ENCODE data around the gene ASIC3.

ASIC3 gene

DNA sequence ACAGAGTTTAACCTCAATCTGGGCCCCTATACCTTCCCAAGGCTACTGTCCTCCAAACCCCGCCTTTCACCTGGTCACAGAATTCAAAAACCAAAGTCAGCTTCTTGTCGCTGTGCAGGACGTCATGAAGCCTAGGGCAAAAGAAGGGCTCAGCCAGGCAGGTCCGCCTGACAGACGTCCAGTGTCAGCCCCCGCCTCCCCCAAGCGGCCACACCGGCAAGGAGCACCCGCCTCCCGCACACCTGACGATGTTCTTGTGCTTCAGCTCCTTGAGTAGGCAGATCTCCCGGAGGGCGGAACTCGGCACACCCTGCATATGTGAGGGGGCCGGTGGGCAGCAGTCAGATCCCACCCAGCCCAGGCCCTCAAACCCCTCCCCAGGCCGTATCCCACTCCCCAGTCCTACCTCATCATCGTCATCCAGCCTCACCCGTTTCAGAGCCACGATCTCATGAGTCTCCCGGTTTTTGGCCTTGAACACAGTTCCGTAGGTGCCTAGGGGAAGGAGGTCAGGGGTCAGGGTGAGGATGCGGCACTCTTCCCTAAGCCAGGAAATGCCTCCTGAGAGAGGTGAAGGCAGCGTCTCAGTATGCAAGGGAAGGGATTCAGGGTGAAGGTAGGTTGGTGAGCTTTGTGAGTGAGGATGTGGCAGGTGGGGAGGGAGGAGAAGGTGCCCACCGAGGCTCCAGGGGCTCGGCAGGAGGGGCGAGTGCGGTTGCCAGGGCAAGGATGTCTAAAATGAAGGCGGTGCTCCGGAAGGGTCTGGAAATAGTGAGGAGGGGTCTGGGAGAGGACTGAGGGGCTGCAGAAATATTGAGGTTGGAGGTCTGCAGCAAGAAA lies 8.6 kb downstream of the ASIC3 start:
- DNase-seq, result no peak
- ATAC-seq, result no peak

DNA sequence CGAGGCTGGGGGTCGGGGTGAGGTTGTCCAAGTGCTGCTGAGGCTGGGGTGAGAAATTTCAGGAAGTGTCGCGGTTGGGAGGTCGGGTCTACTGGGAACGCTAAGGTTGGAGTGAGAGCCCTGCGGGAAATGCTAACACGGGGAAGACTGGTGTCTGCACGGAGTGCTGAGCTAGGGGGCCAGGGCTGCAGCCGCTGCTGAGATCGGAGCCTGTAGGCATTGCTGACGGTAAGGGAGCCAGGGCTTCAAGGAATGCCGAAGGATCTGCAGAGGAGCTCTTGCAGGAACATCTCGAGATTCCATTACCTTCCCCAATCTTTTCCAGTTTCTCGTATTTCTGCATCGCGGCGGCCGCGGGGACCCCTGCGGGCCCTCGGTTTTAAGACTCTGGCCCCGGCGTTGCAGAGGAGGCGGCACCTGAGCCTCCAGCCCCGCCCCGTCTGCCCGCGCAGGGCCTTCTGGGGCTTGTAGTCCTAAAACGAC lies 9.2 kb downstream of the ASIC3 start, which contains the start of gene CDK5:
Gene CDK5, minus strand, starts transcription at position 392 of the 483 bp plus-strand sequence. Its CDS starts 49 bp downstream, at position 343.
- ATAC-seq (no peak), DNase-seq (no peak)

DNA sequence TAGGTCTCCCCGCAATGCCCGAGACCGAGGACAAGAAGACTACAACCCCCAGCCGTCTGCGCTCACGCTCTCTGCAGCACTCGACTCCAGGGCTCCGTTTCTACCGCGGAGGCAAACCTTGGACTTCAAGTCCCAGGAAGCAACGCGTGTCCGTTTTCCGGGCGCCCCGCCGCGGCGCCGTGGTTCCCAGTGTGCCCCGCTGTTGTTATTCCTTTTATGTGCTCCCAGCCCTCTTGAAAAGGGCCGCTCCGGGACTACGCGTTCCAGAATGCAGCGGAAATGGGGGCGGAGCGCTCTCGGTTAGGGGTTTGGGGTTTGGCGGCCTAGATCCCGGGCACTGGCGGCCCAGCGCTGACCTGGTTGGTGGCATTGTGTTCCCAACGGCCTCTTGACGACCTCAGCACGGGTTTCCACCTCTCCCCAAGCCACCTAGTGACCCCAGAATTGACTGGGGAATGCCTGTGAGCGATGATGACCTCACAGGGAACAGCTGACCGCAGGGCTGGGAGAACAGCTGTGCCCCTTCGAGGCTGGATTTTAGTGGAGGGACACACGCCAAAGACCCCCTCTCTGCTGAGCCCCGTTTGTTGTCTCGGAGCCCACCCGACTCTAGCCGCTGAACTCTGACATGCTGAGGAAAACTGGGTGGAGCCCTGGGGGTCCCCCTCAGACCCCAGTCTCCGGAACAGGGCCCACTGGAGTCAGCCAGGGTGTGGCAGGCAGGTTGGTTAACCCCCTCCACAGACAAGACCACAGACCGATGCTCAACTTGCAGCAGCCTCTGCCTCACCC lies 9.9 kb downstream of the ASIC3 start:
- ATAC-seq (peak; percentile 95), DNase-seq (peak; percentile 95)

DNA sequence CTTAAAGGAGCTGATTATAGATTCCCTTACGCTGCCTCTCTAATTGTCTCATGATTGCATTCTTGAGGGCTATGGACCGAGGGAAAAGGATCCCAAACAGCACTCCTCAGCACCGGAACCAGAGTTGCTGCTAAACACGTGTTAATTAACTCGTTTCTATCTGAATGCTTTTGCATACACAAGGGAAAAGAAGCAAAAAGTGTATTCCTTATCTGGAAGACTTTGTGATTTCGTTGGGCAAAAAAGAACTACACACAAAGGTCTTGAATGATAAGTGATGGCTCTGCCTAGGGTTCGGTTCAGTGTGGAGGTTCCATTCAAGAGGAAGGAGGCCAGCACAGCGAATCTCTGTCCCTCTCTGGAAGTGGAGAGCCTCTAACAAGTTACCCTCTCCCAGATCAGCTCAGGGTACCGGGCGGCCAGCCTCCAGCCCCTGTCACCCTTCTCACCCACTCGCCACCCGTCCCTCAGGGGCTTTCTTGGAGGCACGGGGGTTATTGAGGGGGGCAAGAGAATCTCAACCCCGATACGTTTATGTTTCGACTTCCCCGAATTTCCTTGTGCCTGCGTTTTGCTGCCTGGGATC lies 10.5 kb downstream of the ASIC3 start:
- DNase-seq, result peak; percentile 40
- no peak for ATAC-seq

DNA sequence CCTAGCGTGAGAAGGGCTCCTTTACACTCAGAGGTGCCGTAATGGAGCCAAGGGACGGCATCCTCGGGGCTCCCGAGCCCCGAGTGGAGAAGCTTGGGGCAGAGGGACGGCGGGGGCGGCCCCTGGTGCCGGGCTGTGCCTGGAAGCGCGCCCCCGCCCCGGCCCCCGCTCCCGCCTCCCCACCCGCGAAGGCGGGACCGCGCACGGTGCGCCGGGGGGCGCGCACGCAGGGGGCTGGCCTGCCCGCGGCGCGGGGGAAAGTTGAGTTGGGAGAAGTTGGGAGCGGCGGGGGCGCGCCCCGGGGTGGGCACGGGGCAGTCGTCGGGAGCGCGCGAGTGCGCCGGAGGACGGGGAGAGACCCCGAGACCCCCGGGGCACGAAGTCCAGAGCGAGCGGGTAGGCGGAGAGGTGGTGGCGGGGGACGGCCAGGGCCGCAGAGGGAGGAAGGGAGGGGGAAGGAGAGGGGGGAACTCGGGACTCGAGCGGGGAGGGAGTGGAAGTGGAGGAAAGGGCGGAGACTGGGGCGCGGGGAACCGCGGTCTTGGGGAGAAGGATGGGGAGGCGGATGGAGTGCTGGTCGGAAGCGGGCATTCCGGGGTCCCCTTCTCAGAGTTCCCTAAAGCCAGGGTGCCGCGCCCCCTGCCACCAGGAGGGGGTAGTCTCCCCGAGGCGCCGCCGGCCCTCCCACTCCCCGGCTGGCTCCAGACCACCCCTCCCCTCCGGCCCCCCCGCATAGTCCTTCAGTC lies 11.2 kb downstream of the ASIC3 start, which contains the start of gene SLC4A2:
Gene SLC4A2, plus strand, starts transcription at position 223 of the 746 bp plus-strand sequence. CDS start 2,399 bp downstream, outside the sequence.
- peak; percentile 14 for ATAC-seq

DNA sequence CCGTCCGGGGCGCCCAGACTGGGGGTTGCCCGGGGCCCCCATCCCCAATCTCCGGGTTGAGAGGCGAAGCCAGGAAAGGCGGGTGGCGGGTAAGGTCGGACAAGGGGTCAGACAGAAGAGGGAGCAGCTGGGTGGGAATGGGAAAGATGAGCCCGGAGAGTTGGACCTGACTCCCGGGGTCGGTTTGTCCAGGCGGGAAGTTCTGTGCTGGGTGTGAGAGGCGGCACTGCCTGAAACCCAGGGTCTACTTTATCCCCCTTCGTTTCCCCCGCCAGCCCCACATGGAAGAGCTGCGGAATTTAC lies 11.7 kb downstream of the ASIC3 start:
- DNase-seq (no peak), ATAC-seq (no peak)

More for the DNA sequence above, 11.2 kb downstream of the ASIC3 start, which contains the start of gene SLC4A2:
- DNase-seq, result peak; percentile 86

DNA sequence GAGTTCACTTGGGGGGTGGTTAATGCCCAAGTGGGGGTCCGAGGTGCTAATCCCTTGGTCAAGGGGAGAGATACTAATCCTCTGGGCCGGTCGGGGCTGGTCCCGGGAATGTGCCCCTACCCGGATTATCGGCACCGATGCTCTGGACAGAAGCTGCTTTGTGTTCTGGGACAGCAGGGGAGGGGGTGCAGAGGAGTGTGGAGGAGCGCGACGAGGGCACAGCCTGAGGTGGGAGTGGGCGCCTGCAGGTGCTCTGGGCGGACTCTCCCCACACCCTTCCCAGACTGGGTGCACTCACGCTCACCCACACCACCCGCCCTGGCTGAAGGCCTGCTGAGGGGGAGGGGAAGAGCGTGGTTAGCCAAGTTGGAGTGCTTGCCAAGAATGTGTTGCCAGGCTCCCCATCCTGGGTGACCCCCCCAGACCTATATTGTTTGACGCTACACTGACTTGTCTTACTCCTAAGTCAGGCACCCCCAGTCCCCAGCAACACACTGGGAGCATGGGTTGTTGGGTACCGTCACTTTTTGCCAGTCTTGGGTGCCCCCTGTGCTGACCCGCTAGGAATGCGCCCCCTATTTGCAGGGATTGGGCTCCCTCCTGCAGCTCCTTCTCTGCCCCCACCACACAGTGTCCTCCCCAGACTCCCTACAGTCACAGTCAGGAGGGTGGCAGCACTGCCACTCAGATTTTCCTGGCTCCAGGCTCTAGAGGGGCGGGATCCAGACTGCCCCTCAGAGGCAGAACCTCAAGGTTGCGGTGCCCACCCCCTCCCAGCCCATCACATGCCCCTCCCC lies 12.3 kb downstream of the ASIC3 start:
- ATAC-seq, result no peak
- peak; percentile 39 for DNase-seq

DNA sequence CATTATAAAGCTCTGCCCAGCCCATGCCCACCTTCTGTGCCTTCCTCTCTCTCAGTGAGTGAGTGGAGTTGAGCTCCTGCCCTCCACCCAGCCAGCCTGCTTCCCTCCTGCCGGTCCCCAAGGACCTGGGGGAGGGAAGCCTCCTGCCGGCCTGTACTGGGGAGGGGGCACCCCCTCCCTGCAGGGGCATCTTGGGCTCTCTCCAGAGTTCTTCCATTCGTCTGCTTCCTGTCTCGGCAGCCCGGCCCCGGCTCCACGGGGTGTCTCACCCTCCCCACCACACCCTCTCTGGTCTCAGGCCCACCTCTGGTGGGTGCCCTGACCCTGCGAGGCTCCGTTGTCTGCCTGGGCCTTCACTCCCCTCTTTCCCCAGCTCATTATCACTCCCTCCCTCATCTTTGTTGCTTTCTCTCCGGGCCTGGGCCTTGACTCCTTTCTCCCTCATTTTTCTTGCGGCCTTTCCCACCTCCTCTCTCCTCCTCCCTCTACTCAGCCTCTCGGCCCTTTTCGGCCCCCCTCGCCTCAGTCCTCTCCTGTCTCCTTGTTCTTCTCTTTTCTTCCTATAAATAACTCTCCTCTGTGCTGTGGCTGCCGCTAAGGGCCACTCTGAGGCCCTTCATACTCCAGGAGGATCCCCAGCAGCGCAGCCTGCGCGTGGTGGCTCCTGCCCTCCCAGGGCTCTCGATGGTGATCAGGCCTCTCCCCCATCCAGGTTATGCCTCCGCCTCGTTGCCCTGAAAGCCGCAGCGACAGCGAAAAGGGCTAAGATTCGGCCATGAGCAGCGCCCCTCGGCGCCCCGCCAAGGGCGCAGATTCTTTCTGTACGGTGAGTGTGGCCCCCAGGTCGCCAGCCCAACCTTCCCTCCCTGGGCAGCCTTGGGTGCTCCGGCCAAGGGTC lies 13.1 kb downstream of the ASIC3 start:
- no peak for ATAC-seq
- DNase-seq, result no peak

DNA sequence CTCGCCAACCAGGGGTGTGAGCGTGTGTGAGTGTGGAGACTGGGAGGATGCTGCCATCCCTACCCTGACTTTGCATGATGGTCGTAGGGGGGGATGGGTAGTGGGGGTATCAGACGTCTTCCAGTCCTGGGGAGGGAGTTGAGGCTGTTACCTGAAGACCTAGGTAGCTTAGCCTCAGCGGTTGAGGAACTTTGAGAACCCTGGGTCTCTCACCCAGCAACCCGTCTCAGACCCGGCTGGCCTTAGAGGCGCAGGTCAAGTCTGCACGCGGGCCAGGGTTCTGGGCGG lies 13.7 kb downstream of the ASIC3 start:
- no peak for DNase-seq
- ATAC-seq, result no peak

DNA sequence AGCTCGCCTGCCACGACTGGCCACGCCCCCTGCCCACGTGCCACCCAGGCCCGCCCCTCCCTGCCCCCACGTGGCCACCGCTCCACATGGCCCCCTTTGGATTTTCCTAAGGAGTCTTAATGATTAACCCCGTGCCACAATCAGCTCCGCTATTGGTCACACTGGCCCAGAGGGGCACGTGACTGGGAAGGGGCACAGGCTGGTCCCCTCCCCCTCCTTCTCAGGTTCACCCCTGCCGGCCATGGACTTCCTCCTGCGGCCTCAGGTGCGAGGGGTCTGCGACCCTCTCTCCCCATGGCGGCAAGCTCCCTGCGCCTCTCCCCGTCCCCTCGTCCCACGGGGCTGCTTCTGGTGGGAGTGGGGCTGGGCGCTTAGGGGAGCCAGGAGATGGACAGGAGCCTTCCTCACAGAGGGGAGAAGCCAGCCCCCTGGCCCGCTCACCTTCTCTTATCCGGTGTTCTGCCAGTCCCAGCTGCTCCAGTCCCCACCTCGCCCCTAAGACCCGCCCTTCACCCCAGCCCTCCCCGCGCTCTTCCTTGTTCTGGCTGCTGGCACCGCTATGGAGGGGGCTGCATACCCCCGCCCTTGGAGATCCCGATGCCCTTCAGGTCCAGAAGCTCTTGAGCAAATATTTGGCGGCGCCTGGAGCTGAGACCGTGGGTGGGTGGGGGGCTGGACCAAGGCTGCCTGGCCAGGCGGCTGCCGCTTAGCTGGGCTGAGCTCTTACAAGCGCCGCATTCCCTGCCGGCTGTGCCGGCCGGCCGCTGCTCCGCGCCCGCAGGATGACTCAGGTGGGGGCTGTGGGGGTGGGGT lies 14.3 kb downstream of the ASIC3 start:
- no peak for DNase-seq
- ATAC-seq, result no peak

DNA sequence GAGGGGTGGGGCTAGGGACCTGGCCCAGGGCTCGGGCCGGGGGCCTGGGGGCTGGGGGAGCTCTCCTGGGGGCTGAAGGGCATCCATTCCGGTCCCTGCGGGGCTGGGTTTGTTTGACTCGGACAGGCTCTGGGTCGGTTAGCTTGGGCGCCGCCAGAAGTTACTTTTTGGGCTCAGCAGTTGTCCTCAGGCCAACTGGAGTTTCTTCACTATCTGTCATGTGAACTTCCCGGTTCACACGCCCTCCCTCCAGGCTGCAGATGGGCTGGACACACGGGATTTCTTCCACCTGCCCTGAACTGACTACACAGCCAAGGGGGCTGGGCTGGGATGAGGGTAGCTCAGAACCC lies 14.9 kb downstream of the ASIC3 start:
- ATAC-seq (no peak), DNase-seq (no peak)

DNA sequence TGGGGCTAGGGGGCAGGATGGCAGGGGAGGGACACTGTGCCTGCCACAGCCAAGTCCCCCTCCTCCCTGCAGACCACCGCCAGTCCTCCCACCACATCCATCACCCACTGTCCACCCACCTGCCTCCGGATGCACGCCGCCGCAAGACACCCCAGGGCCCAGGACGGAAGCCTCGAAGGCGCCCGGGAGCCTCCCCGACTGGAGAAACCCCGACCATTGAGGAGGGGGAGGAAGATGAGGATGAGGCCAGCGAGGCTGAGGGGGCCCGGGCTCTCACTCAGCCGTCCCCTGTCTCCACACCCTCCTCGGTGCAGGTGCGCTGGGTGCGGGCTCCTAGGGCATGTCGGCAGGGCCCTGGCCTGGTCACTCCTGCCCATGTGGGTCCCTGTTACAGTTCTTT lies 16.1 kb downstream of the ASIC3 start:
- DNase-seq (no peak), ATAC-seq (no peak)

DNA sequence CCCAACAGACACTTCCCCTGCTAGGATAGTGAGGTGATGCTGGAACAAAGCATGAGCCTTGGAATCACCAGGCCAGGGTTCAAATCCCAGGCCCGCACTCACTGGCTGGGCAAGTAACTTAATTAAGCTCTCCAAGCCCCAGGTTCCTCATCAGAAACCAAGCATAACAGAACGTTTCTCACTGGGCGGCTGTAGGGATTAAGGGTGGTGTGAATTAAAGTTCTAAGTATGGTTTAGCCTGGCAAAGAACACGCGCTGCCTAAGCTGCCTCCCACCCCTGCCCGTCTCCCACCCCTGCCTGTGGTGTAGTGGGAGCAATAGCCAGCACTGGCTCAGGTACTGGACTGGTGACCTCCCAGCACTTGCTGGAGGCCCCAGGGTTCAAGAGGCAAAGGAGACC lies 16.7 kb downstream of the ASIC3 start:
- no peak for DNase-seq
- no peak for ATAC-seq

DNA sequence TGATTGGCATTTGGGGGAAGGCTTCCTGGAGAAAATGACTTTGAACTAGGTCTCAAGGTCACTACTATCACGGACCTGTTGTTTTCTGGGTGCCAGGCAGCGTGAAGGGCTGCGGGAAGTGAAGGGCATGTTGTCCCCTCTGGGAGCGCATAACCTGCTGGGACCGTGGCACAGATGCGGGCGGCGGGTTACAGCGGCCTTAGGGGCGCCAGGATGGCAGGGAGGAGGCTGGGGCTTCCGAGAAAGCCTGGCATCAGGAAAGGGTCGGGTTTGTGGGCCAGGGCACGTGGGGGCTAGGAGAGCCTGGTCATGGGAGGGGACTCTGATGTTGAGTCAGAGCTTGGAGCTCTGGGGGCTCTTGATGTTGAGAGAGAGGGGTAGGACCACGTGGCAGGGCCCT lies 17.2 kb downstream of the ASIC3 start:
- ATAC-seq, result no peak
- DNase-seq, result no peak

DNA sequence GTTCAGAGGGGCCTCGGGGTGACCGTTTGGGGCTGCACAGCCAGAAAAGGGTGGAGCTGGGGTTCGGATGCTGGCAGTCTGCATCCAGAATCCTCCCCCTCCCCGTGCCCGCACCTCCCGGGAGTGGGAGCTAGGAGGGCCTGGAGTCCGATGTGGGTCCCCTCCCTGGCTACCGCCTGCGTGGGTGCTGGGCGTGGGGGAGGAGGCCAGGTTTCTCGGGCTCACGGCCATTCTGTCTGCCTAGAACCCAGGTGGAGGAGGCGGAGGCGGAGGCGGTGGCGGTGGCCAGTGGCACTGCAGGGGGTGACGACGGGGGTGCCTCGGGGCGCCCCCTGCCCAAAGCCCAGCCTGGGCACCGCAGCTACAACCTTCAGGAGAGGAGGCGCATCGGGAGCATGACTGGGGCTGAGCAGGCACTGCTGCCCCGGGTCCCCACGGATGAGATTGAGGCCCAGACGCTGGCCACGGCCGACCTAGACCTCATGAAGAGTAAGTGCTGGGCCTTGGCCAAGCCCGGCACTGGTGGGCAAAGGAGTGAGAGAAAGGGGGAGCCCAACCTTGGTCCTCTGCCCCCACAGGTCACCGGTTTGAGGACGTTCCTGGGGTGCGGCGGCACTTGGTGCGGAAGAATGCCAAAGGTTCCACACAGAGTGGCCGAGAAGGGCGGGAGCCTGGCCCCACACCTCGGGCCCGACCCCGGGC lies 18.1 kb downstream of the ASIC3 start:
- ATAC-seq (no peak), DNase-seq (no peak)

DNA sequence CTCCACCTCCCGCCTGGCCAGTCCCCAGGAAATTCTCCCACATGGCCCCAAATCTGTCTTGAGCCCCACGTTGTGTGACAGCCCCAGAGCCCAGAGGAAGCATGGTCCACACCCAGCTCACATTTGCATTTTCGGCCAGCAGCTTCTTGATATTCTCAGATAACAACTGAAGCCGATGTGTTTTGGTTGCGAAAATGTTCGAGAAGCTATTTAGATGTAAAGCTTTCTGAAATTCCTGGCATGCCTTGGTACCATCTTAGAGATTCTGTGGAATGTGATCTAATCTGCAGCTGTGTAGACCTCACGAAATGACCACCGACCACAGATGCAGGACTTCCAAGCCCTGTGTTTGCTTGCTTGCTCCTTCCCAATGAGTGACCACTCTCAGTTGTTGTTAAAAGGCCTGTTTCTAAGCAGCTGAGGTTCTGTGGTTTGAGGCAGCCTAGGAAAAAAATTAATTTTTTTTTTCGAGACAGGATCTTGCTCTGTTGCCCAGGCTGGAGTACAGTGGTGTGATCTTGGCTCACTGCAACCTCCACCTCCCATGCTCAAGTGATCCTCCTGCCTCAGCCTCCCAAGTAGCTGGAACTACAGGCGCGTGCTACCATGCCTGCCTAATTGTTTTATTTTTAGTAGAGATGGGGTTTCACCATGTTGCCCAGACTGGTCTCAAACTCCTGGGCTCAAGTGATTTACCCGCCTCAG lies 19.9 kb downstream of the ASIC3 start:
- no peak for ATAC-seq
- no peak for DNase-seq

DNA sequence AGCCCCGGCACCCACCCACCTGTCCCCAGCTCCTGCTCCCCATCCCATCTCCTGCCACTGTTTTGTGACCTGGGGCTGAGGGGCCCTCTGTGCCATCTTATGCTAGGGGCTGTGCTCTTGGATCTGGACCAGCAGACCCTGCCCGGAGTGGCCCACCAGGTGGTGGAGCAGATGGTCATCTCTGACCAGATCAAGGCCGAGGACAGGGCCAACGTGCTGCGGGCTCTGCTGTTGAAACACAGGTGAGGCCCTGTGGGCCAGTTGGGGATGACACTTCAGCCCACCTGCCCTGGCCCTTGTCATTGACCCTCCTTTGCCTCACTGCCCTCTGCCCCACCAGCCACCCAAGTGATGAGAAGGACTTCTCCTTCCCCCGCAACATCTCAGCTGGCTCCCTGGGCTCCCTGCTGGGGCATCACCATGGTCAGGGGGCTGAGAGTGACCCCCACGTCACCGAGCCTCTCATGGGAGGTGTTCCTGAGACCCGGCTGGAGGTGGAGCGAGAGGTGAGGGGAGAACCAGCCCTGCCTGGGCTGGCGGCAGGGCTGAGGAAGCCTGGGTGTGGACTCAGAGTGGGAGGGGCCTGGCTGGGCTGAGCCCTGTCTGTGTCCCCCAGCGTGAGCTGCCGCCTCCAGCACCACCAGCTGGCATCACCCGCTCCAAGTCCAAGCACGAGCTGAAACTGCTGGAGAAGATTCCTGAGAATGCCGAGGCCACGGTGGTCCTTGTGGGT lies 21.7 kb downstream of the ASIC3 start:
- ATAC-seq, result no peak
- no peak for DNase-seq

DNA sequence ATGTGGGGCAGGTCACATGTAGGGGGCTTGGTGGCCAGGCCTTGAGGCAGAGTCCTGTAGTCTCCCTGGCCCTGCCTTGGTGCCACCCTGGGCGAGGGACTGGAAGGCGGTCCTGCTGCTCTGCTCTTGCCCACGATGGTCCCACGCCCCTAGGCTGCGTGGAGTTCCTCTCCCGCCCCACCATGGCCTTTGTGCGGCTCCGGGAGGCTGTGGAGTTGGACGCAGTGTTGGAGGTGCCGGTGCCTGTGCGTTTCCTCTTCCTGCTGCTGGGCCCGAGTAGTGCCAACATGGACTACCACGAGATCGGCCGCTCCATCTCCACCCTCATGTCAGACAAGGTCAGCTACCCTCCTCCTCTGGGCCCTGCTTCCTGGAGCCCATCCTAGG lies 22.2 kb downstream of the ASIC3 start:
- no peak for ATAC-seq

More for the DNA sequence above, 22.2 kb downstream of the ASIC3 start:
- no peak for DNase-seq
